HL-60 (cell line): ENCODE results near the gene FAHD2A.
"Not testable (repeated sequence)": the region's sequence is repeated elsewhere in the genome, so short reads cannot be mapped to it uniquely, and the experiment has no call there.

ENCODE experiments used
- CTCF ChIP-seq: IDR thresholded peaks from one replicate; pipeline ENCODE4 v1.5.1; 2011; ENCODE audit warnings: low read length, control low read depth, inconsistent platforms; ENCODE audit not compliant: insufficient read depth
- GABPA ChIP-seq: IDR thresholded peaks from 2 replicates; pipeline ENCODE4 v1.6.1; 2012; ENCODE audit warnings: low read depth

GRCh38 chr2:95378281-95378680 lies 24.2 kb upstream of the FAHD2A start:
- TF ChIP-seq CTCF, GABPA: not testable (repeated sequence)
